AG04450 (cell line): Measurements from ENCODE around the gene CEACAM18. TPM values are rescaled to one million over a fixed set of nuclear protein-coding genes. Genes with fewer than 3 reads are reported as not detected.
"Not testable (repeated sequence)": the region's sequence is repeated elsewhere in the genome, so short reads cannot be mapped to it uniquely, and the experiment has no call there.

Experiments
- CTCF ChIA-PET: fragments of 300-600, 350-600 bp; formaldehyde crosslinking; extraction: SDS; loops from one replicate; lab custom pipeline; 2022; ENCODE audit warnings: antibody characterized with exemption, inconsistent platforms; lab: Charles Lee
- POLR2A ChIA-PET: fragments of 350-600 bp; formaldehyde crosslinking; extraction: SDS; loops from one replicate; lab custom pipeline; 2021; ENCODE audit warnings: antibody characterized with exemption, inconsistent platforms; lab: Yijun Ruan, JAX
- DNase-seq: peaks from one replicate; pipeline ENCODE4 v3.0.0-alpha.2; 2011; ENCODE audit warnings: low read depth, low spot score
- H3K27ac ChIP-seq: one replicate; pipeline ENCODE4 v1.5.1; 2012; ENCODE audit warnings: low read depth, low read length, control low read depth
- H3K27me3 ChIP-seq: one replicate; pipeline ENCODE4 v1.6.0; 2012; ENCODE audit warnings: low read length; ENCODE audit not compliant: control insufficient read depth, insufficient read depth
- H3K4me3 ChIP-seq: 2 replicates; pipeline ENCODE4 v1.5.1; 2011; ENCODE audit warnings: mild to moderate bottlenecking, low read depth, low read length, control low read depth
- H3K9me3 ChIP-seq: 2 replicates; pipeline ENCODE4 v1.5.1; 2012; ENCODE audit warnings: low read length; ENCODE audit not compliant: control insufficient read depth, insufficient read depth
- polyA plus RNA-seq: library from polyadenylated mRNA; depleted of rRNA; stranded (reverse); fragments of >200 nt; gene quantifications from 2 replicates; pipeline ENCODE4 v1.2.3, GENCODE V29; 2011
- TF ChIP-seq, protein P1 (sequence below): IDR thresholded peaks from 2 replicates; pipeline ENCODE4 v1.5.1; 2011; ENCODE audit warnings: low read depth, low read length, control low read depth, inconsistent platforms

Gene CEACAM18
- polyA plus RNA-seq, 1 experiment: not detected

DNA sequence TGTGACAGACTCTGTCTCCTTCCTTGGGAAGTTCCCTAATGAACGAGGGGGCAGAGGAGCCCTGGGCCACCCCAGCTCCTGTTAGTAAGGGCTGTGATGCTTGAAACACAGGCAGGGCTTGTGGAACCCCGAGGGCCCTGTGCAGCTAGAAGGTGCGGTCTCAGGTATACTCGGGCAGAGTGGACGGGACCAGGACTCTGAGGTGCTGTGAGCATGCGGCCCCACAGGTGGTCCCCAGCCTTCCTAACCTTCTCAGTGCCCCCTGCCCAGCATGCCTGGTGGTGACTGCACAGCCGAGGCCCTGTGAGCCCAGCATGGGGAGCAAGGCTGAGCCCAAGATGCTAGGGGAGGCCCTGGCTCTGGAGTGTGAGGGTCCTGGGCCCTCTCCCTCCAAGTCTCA lies 16.1 kb upstream of the CEACAM18 start:
- no peaks in the 10 kb centered on the region for H3K27me3 ChIP-seq
- H3K27ac ChIP-seq: no peak overlapping the region
- no peak for DNase-seq
- CTCF ChIA-PET: interaction anchor here (1.8 kb wide), 1 partner anchor 10 kb away, joined by 6 read pairs; no protein-coding TSS in a partner anchor
- TF ChIP-seq, protein P1, sequence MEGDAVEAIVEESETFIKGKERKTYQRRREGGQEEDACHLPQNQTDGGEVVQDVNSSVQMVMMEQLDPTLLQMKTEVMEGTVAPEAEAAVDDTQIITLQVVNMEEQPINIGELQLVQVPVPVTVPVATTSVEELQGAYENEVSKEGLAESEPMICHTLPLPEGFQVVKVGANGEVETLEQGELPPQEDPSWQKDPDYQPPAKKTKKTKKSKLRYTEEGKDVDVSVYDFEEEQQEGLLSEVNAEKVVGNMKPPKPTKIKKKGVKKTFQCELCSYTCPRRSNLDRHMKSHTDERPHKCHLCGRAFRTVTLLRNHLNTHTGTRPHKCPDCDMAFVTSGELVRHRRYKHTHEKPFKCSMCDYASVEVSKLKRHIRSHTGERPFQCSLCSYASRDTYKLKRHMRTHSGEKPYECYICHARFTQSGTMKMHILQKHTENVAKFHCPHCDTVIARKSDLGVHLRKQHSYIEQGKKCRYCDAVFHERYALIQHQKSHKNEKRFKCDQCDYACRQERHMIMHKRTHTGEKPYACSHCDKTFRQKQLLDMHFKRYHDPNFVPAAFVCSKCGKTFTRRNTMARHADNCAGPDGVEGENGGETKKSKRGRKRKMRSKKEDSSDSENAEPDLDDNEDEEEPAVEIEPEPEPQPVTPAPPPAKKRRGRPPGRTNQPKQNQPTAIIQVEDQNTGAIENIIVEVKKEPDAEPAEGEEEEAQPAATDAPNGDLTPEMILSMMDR: no peak
- H3K4me3 ChIP-seq: no peak overlapping the region
- H3K9me3 ChIP-seq: peaks cover 15% of the 10 kb centered on the region
- POLR2A ChIA-PET: no interaction called here

GRCh38 chr19:51462681-51463080 lies 15.7 kb upstream of the CEACAM18 start:
- no peak for DNase-seq
- Histone ChIP-seq H3K4me3 (no peak overlapping the region), H3K27me3 (no peaks in the 10 kb centered on the region), H3K9me3 (peaks cover 11% of the 10 kb centered on the region), H3K27ac (no peak overlapping the region)
- CTCF ChIA-PET: interaction anchor here (1.8 kb wide), 1 partner anchor 10 kb away, joined by 6 read pairs; no protein-coding TSS in a partner anchor
- POLR2A ChIA-PET: no interaction called here
- TF ChIP-seq, protein P1: no peak

DNA sequence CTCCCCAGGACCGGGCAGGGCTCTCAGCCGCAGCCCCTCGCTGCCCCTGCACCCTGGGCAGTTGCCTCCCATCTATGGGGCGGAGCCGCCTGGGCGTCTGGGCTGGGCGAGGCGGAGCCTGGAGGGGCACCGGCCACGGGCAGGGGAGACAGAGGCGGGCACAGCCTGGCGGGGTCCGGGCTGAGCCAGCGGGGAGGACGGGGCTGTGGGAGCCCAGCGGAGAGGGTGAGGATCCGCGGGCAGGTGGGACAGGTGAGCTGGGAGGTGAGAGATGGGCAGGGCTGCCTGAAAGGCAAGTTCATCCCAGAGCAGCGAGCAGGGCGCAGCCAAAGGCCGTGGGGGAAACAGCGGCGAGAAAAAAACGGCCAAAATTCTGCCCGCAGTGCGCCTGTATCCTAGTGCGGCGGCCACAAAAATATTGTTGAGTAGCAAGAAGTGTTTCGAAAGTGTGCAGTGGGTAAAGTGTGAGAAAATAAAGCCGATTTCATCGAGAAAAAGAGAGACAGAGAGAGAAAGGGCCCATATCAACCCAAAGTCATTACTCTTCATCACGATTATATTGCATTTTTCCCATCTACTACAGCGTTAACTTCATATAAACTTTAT lies 14.3 kb upstream of the CEACAM18 start:
- H3K4me3 ChIP-seq, POLR2A ChIA-PET, H3K27me3 ChIP-seq, DNase-seq, H3K9me3 ChIP-seq, H3K27ac ChIP-seq, CTCF ChIA-PET: not testable (repeated sequence)

DNA sequence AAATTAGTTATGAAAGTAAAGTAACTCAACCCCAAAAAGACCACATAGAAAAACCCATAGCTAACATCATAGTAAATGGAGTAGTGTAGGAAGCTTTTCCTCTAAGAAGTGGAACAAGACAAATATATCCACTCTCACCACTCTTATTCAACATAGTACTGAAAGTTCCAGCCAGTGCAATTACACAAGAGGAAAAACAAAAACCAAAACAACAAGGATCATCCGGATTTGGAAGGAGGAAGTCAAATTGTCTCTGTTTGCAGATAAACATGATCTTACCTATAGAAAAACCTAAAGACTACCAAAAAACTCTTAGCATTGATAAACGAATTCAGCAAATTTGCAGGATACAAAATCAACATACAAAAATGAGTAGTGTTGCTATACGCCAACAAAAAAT lies 11.6 kb upstream of the CEACAM18 start:
- ChIA-PET CTCF (no interaction called here), POLR2A (no interaction called here)
- Histone ChIP-seq H3K27ac (no peak overlapping the region), H3K27me3 (no peaks in the 10 kb centered on the region), H3K9me3 (peaks cover 4% of the 10 kb centered on the region; the same call in 1 of the 2 replicates), H3K4me3 (no peak overlapping the region)
- TF ChIP-seq, protein P1: no peak
- DNase-seq: no peak

DNA sequence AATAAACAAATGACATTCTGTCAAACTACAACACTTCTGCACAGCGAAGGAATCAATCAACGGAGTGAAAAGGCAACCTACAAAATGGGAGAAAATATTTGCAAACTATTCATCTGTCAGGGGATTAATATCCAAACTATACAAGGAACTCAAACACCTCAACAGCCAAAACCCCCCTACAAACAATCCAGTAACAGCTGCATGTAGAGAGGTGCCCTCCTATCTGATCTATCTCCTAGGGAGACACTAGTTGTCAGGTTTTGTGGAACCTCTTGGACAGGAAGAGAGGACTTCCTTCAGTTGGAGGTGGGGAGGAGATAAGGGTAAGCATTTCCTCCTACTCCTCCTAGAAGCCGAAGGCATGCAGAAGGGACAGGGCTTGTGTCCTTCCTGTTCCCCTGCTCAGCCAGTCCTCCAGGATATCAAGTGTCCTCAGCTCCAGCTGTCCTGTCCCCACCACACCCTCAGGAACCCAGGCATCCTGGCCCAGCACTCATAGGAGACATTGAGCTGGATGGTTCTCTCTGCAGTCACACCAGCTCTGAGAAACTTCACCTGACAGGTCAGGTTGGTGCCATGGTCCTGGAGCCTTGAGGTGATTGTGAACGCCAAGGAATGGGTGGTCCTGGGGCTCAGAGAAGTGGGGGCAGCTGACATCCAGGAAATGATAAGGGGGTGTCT lies 10.3 kb upstream of the CEACAM18 start:
- TF ChIP-seq, protein P1: no peak
- CTCF ChIA-PET: interaction anchor here (0.6 to 1.4 kb wide), 3 partner anchors 169 to 193 kb away, joined by 3 to 4 read pairs (median 3); no protein-coding TSS in a partner anchor
- Histone ChIP-seq H3K4me3 (no peak overlapping the region), H3K27ac (no peak overlapping the region), H3K27me3 (no peaks in the 10 kb centered on the region), H3K9me3 (no peaks in the 10 kb centered on the region; the same call in 1 of the 2 replicates)
- POLR2A ChIA-PET: no interaction called here
- DNase-seq: no peak
